ENCODE data around the gene GPAM. TPM values are rescaled to one million over a fixed set of nuclear protein-coding genes. Genes with fewer than 3 reads are reported as not detected.

GPAM gene
- total RNA-seq, 1 experiment from 2014 or later = 16.0 TPM

DNA sequence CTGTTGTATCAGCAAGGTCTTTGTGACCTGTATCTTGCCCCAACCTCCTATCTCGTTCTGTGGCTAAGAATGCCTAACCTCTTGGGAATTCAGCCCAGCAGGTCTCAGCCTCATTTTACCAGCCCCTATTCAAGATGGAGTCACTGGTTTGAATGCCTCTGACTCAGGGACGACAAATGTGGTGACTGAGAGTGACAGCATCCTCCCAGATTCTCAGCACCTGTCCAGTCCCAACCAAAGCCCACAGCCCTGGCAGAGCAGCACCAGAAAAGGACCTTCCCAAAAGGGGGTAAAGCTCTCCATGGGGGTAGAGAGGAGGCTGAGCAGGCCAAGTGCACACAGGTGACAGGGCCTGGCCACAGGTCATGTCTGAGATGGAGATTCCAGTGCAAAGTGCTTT is 35.4 kb upstream of the GPAM start:
- Mint-ChIP-seq H3K27ac (no peak overlapping the region), H3K27me3 (ENCODE audit: low read depth) (no peaks in the 10 kb centered on the region; the same call in 1 of the 2 replicates), H3K4me3 (no peak overlapping the region), H3K36me3 (ENCODE audit: insufficient read depth in 1 of 3, low read depth in 3 of 3) (no peaks in the 10 kb centered on the region; a peak in 1 of 7 replicates), H3K4me1 (peaks cover 4 to 9% of the 10 kb centered on the region in 2 experiments; a peak in 3 of 4 replicates), H3K9me3 (peaks cover 3 to 10% of the 10 kb centered on the region in 2 experiments; a peak in 4 of 5 replicates)
- Histone ChIP-seq H2BK120ac (ENCODE audit: low read depth, low read length, poor library complexity, severe bottlenecking) (no peak overlapping the region), H4K8ac (replicated peaks; ENCODE audit: insufficient read length, low read depth, low read length) (no peak overlapping the region), H3K23ac (ENCODE audit: insufficient read length, low read depth, low read length) (no peak overlapping the region), H3K9me3 (ENCODE audit: control insufficient read depth, low read depth, low read length) (no peaks in the 10 kb centered on the region), H3K23me2 (ENCODE audit: insufficient read length, low read depth, low read length, poor library complexity, severe bottlenecking) (no peaks in the 10 kb centered on the region), H3T11ph (ENCODE audit: low read length) (no peak overlapping the region), H4K91ac (ENCODE audit: insufficient read length, low read depth, low read length) (no peak overlapping the region), H4K5ac (ENCODE audit: insufficient read length, low read depth, low read length) (no peak overlapping the region), H3K27me3 (ENCODE audit: insufficient read depth, low read length) (no peaks in the 10 kb centered on the region), H3K4me2 (ENCODE audit: insufficient read depth, insufficient read length, low read length) (no peak overlapping the region), H2BK12ac (ENCODE audit: insufficient read length, low read depth, low read length) (no peak overlapping the region), H3K27ac (ENCODE audit: insufficient read length, low read depth, low read length) (no peak overlapping the region), H2BK5ac (ENCODE audit: insufficient read length, low read length) (no peak overlapping the region), H3K79me1 (ENCODE audit: insufficient read depth, low read depth, low read length, poor library complexity, severe bottlenecking) (no peaks in the 10 kb centered on the region), H2BK15ac (ENCODE audit: low read depth, low read length) (no peak overlapping the region), H3K9ac (ENCODE audit: extremely low read depth, insufficient read length, low read length) (no peak overlapping the region), H3K4ac (ENCODE audit: low read depth, low read length) (no peak overlapping the region), H3K14ac (ENCODE audit: insufficient read depth, low read length) (no peak overlapping the region), H2AFZ (ENCODE audit: low read length) (no peak overlapping the region), H2AK5ac (ENCODE audit: insufficient read length, low read length) (no peak overlapping the region), H3K79me2 (ENCODE audit: insufficient read depth, low read length) (no peaks in the 10 kb centered on the region), H2BK20ac (ENCODE audit: low read depth, low read length, poor library complexity, severe bottlenecking) (no peak overlapping the region), H3K4me1 (ENCODE audit: insufficient read depth, low read length) (no peaks in the 10 kb centered on the region), H3K56ac (ENCODE audit: insufficient read length, low read depth, low read length) (no peak overlapping the region), H4K20me1 (ENCODE audit: control insufficient read depth, insufficient read depth, insufficient read length) (no peaks in the 10 kb centered on the region), H3K18ac (ENCODE audit: insufficient read length, low read depth, low read length) (no peak overlapping the region)
- no peak for DNase-seq
- WGBS (ENCODE audit: extremely low coverage, insufficient read length, low lambda C conversion rate) = no CpG with 5 or more reads among the region's 2 CpGs
- TF ChIP-seq, protein P1, sequence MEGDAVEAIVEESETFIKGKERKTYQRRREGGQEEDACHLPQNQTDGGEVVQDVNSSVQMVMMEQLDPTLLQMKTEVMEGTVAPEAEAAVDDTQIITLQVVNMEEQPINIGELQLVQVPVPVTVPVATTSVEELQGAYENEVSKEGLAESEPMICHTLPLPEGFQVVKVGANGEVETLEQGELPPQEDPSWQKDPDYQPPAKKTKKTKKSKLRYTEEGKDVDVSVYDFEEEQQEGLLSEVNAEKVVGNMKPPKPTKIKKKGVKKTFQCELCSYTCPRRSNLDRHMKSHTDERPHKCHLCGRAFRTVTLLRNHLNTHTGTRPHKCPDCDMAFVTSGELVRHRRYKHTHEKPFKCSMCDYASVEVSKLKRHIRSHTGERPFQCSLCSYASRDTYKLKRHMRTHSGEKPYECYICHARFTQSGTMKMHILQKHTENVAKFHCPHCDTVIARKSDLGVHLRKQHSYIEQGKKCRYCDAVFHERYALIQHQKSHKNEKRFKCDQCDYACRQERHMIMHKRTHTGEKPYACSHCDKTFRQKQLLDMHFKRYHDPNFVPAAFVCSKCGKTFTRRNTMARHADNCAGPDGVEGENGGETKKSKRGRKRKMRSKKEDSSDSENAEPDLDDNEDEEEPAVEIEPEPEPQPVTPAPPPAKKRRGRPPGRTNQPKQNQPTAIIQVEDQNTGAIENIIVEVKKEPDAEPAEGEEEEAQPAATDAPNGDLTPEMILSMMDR (conservative IDR thresholded peaks at IDR 0.05) = no peak

Data from H9 (cell line).